ENCODE data around the gene FGD4.
"Not testable (repeated sequence)": the region's sequence is repeated elsewhere in the genome, so short reads cannot be mapped to it uniquely, and the experiment has no call there.

FGD4 gene

GRCh38 chr12:32532422-32532821, 133.1 kb downstream of the FGD4 start:
- no peak for DNase-seq

GRCh38 chr12:32532951-32533350, 133.6 kb downstream of the FGD4 start:
- peak; percentile 29 for DNase-seq

- not testable (repeated sequence) for DNase-seq
These were observed 134.1 kb downstream of the FGD4 start for GRCh38 chr12:32533506-32533905.

- DNase-seq = peak; percentile 50
These were observed 134.7 kb downstream of the FGD4 start for GRCh38 chr12:32533971-32534590.

GRCh38 chr12:32534698-32535097, 135.3 kb downstream of the FGD4 start:
- no peak for DNase-seq

GRCh38 chr12:32535288-32535999, 136.1 kb downstream of the FGD4 start:
- peak; percentile 72 for DNase-seq

- no peak for DNase-seq
These were observed 136.6 kb downstream of the FGD4 start for GRCh38 chr12:32536000-32536345.

GRCh38 chr12:32541754-32542374, 142.5 kb downstream of the FGD4 start:
- DNase-seq = no peak

GRCh38 chr12:32542428-32543229, 143.3 kb downstream of the FGD4 start:
- DNase-seq = no peak

GRCh38 chr12:32544893-32545292, 145.5 kb downstream of the FGD4 start:
- no peak for DNase-seq

- DNase-seq = no peak
These were observed 146.1 kb downstream of the FGD4 start for GRCh38 chr12:32545413-32545980.

GRCh38 chr12:32546272-32546671, 146.9 kb downstream of the FGD4 start:
- no peak for DNase-seq

- no peak for DNase-seq
These were observed 149.4 kb downstream of the FGD4 start for GRCh38 chr12:32548691-32549281.

- no peak for DNase-seq
These were observed 150.3 kb downstream of the FGD4 start for GRCh38 chr12:32549675-32550079.

- no peak for DNase-seq
These were observed 151.7 kb downstream of the FGD4 start for GRCh38 chr12:32551058-32551457.

- no peak for DNase-seq
These were observed 159.5 kb downstream of the FGD4 start for GRCh38 chr12:32558903-32559302.

GRCh38 chr12:32559434-32559833, 160.1 kb downstream of the FGD4 start:
- DNase-seq = no peak

- no peak for DNase-seq
These were observed 161.2 kb downstream of the FGD4 start for GRCh38 chr12:32560520-32560919.

GRCh38 chr12:32561931-32562341, 162.6 kb downstream of the FGD4 start:
- DNase-seq = peak; percentile 13

- not testable (repeated sequence) for DNase-seq
These were observed 163.1 kb downstream of the FGD4 start for GRCh38 chr12:32562413-32562812.

GRCh38 chr12:32566663-32567295, 167.4 kb downstream of the FGD4 start:
- DNase-seq = no peak

GRCh38 chr12:32567296-32567674, 167.9 kb downstream of the FGD4 start:
- DNase-seq = no peak

All from NCI-H82 (cell line).